Upper lobe of left lung (tissue), 6 donors: ENCODE data around the gene CTU1. TPM values are rescaled to one million over a fixed set of nuclear protein-coding genes. Genes with fewer than 3 reads are reported as not detected.

Experiments
- ATAC-seq, 2 donors: fragments of 200-7000 bp; cut with Tn5 transposase; one replicate each; pipeline ENCODE4 v1.9.1; 2022; ENCODE audit warnings: mild to moderate bottlenecking in 2 of 2, moderate library complexity in 2 of 2; ENCODE audit not compliant: low FRiP score in 2 of 2
- DNase-seq, 2 donors: peaks; one replicate each; pipeline ENCODE4 v3.0.0-alpha.2; 2019 to 2020
- H3K27ac ChIP-seq, 4 donors: fragments of 200-600 bp; sonication (generic); one replicate each; pipeline ENCODE4 v1.5.1; 2016 to 2019
- H3K27me3 ChIP-seq, 4 donors: fragments of 200-600 bp; sonication (generic); one replicate each; pipeline ENCODE4 v1.5.1; 2017 to 2019
- H3K36me3 ChIP-seq, 4 donors: fragments of 200-600 bp; sonication (generic); one replicate each; pipeline ENCODE4 v1.5.1; 2016 to 2019
- H3K4me1 ChIP-seq, 4 donors: fragments of 200-600 bp; sonication (generic); one replicate each; pipeline ENCODE4 v1.5.1; 2018 to 2019
- H3K4me3 ChIP-seq, 4 donors: fragments of 200-600 bp; sonication (generic); one replicate each; pipeline ENCODE4 v1.5.1; 2017 to 2019; ENCODE audit warnings: mild to moderate bottlenecking in 2 of 4, moderate library complexity in 1 of 4
- H3K9me3 ChIP-seq, 4 donors: fragments of 200-600 bp; sonication (generic); one replicate each; pipeline ENCODE4 v1.5.1; 2018 to 2019
- EP300 ChIP-seq, 4 donors: sonication (generic); formaldehyde crosslinking; IDR thresholded peaks; one replicate each; pipeline ENCODE4 v1.5.1; 2017; ENCODE audit warnings: antibody characterized with exemption in 4 of 4, control low read depth in 2 of 4
- POLR2A ChIP-seq, 4 donors: fragments of 450-650 bp; IDR thresholded peaks; one replicate each; pipeline ENCODE4 v1.5.1; 2016 to 2017; ENCODE audit warnings: antibody characterized with exemption in 4 of 4, mild to moderate bottlenecking in 2 of 4
- POLR2AphosphoS5 ChIP-seq, 2 donors: sonication (generic); formaldehyde crosslinking; IDR thresholded peaks; one replicate each; pipeline ENCODE4 v1.5.1; 2017; ENCODE audit warnings: antibody characterized with exemption in 2 of 2
- WGBS, 2 donors: methylation state at CpG; one replicate each; pipeline ENCODE4 v1.1.5; 2017 to 2018; 5-methylcytosine and 5-hydroxymethylcytosine counted together
- total RNA-seq, 6 donors: library from RNA; depleted of rRNA in 4 of 6; stranded (reverse); fragments of >200 nt in 4 of 6; gene quantifications; one replicate each; pipeline versions ENCODE4 v1.1.0 to v1.2.1, GENCODE V29; 2016 to 2021
- TF ChIP-seq, protein P1 (sequence below), 6 experiments: fragments of 450-650 bp in 4 of 6; fragments of 200-600 bp in 2 of 6; sonication (generic) in 2 of 6; IDR thresholded peaks; one replicate each; pipeline ENCODE4 v1.5.1; 2016 to 2019; ENCODE audit warnings: antibody characterized with exemption in 6 of 6
- donor health status: DM: no; HTN: no; CAD: no; lungs with moderate emphysema.
- donor health status: DM: no; HTN: yes; CAD: no; lungs with severe emphysema.

Gene CTU1
- total RNA-seq, 6 donors from 2014 or later, result 9.5 to 23.0 (median 15.1) TPM

GRCh38 chr19:51121257-51121656 lies 13.0 kb upstream of the CTU1 start:
- Histone ChIP-seq H3K4me1 (peaks cover 3 to 18% (median 10%) of the 10 kb centered on the region in 4 donors), H3K27ac (peak overlapping the region; percentile 80 to 90 (median 82)), H3K27me3 (no peaks in the 10 kb centered on the region), H3K36me3 (no peaks in the 10 kb centered on the region), H3K9me3 (no peaks in the 10 kb centered on the region), H3K4me3 (no peak overlapping the region)
- ATAC-seq (peak in 1 of 2 donors; percentile 28), DNase-seq (peak in 1 of 2 donors; percentile 52)
- 79 to 82% methylated on average over 8 of the region's 8 CpGs for WGBS, 2 donors
- TF ChIP-seq, protein P1, sequence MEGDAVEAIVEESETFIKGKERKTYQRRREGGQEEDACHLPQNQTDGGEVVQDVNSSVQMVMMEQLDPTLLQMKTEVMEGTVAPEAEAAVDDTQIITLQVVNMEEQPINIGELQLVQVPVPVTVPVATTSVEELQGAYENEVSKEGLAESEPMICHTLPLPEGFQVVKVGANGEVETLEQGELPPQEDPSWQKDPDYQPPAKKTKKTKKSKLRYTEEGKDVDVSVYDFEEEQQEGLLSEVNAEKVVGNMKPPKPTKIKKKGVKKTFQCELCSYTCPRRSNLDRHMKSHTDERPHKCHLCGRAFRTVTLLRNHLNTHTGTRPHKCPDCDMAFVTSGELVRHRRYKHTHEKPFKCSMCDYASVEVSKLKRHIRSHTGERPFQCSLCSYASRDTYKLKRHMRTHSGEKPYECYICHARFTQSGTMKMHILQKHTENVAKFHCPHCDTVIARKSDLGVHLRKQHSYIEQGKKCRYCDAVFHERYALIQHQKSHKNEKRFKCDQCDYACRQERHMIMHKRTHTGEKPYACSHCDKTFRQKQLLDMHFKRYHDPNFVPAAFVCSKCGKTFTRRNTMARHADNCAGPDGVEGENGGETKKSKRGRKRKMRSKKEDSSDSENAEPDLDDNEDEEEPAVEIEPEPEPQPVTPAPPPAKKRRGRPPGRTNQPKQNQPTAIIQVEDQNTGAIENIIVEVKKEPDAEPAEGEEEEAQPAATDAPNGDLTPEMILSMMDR (IDR thresholded peaks at IDR 0.05), result no peak
- TF ChIP-seq POLR2AphosphoS5 (IDR thresholded peaks at IDR 0.05) (no peak), POLR2A (IDR thresholded peaks at IDR 0.05) (no peak), EP300 (IDR thresholded peaks at IDR 0.05) (no peak)

- no peak for ATAC-seq
Measured at GRCh38 chr19:51120160-51120559, 12.0 kb upstream of the CTU1 start.

GRCh38 chr19:51119611-51120010 lies 11.4 kb upstream of the CTU1 start:
- Histone ChIP-seq H3K4me3 (no peak overlapping the region), H3K27me3 (no peaks in the 10 kb centered on the region), H3K36me3 (no peaks in the 10 kb centered on the region), H3K27ac (peak overlapping the region in 3 of 4 donors; percentile 10 to 81 (median 61)), H3K9me3 (no peaks in the 10 kb centered on the region), H3K4me1 (peaks cover 3 to 18% (median 10%) of the 10 kb centered on the region in 4 donors)
- peak in 1 of 4 donors; percentile 59 for TF ChIP-seq POLR2A (IDR thresholded peaks at IDR 0.05)
- TF ChIP-seq EP300 (IDR thresholded peaks at IDR 0.05), result no peak
- TF ChIP-seq, protein P1 (IDR thresholded peaks at IDR 0.05), result no peak
- no peak for TF ChIP-seq POLR2AphosphoS5 (IDR thresholded peaks at IDR 0.05)
- ATAC-seq (no peak), DNase-seq (no peak)
- WGBS, 2 donors, result 71 to 80% methylated on average over 4 to 6 of the region's 6 CpGs

More at GRCh38 chr19:51120160-51120559, 12.0 kb upstream of the CTU1 start:
- 81 to 85% methylated on average over 6 of the region's 6 CpGs for WGBS, 2 donors
- no peaks in the 10 kb centered on the region for H3K27me3 ChIP-seq
- no peaks in the 10 kb centered on the region for H3K9me3 ChIP-seq
- H3K36me3 ChIP-seq, result no peaks in the 10 kb centered on the region
- no peak overlapping the region for H3K4me3 ChIP-seq
- DNase-seq, result no peak
- TF ChIP-seq POLR2AphosphoS5 (IDR thresholded peaks at IDR 0.05), result no peak
- TF ChIP-seq POLR2A (IDR thresholded peaks at IDR 0.05), result no peak
- no peak for TF ChIP-seq EP300 (IDR thresholded peaks at IDR 0.05)
- TF ChIP-seq, protein P1 (IDR thresholded peaks at IDR 0.05), result no peak
- H3K4me1 ChIP-seq, result peaks cover 3 to 18% (median 10%) of the 10 kb centered on the region in 4 donors
- peak overlapping the region in 2 of 4 donors; percentile 61 to 81 for H3K27ac ChIP-seq

- ATAC-seq (no peak), DNase-seq (peak in 1 of 2 donors; percentile 47)
- Histone ChIP-seq H3K4me1 (peaks cover 3 to 18% (median 9%) of the 10 kb centered on the region in 4 donors), H3K9me3 (no peaks in the 10 kb centered on the region), H3K36me3 (no peaks in the 10 kb centered on the region), H3K27ac (peak overlapping the region in 2 of 4 donors; percentile 61 to 81), H3K4me3 (no peak overlapping the region), H3K27me3 (no peaks in the 10 kb centered on the region)
- WGBS, 2 donors, result 47 to 57% methylated on average over 4 of the region's 4 CpGs
- TF ChIP-seq POLR2AphosphoS5 (IDR thresholded peaks at IDR 0.05), result no peak
- no peak for TF ChIP-seq EP300 (IDR thresholded peaks at IDR 0.05)
- TF ChIP-seq POLR2A (IDR thresholded peaks at IDR 0.05), result no peak
- TF ChIP-seq, protein P1 (IDR thresholded peaks at IDR 0.05), result no peak
Measured at GRCh38 chr19:51119101-51119500, 10.9 kb upstream of the CTU1 start.

GRCh38 chr19:51116736-51117286 lies 8.6 kb upstream of the CTU1 start:
- 64 to 72% methylated on average over 6 of the region's 6 CpGs for WGBS, 2 donors
- Histone ChIP-seq H3K27ac (no peak overlapping the region), H3K4me1 (peaks cover 0 to 9% (median 2%) of the 10 kb centered on the region in 4 donors), H3K36me3 (no peaks in the 10 kb centered on the region), H3K27me3 (no peaks in the 10 kb centered on the region), H3K9me3 (no peaks in the 10 kb centered on the region), H3K4me3 (no peak overlapping the region)
- TF ChIP-seq POLR2AphosphoS5 (IDR thresholded peaks at IDR 0.05) (no peak), EP300 (IDR thresholded peaks at IDR 0.05) (no peak), POLR2A (IDR thresholded peaks at IDR 0.05) (no peak)
- DNase-seq (no peak), ATAC-seq (no peak)
